Adrenal gland (tissue), 12 donors: Measurements from ENCODE around the gene ATP5MG. TPM values are rescaled to one million over a fixed set of nuclear protein-coding genes. Genes with fewer than 3 reads are reported as not detected.
A peak's percentile ranks its signal among the peaks of the same experiment; 100 is the strongest.
"Not testable (repeated sequence)": the region's sequence is repeated elsewhere in the genome, so short reads cannot be mapped to it uniquely, and the experiment has no call there.

Experiments
- DNase-seq, 7 donors: peaks; one replicate each; pipeline ENCODE4 v3.0.0-alpha.2; 2019 to 2020
- H3K27ac ChIP-seq, 5 donors: fragments of 200-600 bp; sonication (generic) in 4 of 5; 1 replicate in 3 of 5; 2 replicates in 2 of 5; pipeline versions ENCODE4 v1.5.1 to v1.8.0; 2016 to 2020; ENCODE audit warnings: mild to moderate bottlenecking in 1 of 5
- H3K27me3 ChIP-seq: fragments of 200-600 bp; 2 replicates; pipeline ENCODE4 v1.8.0; 2021
- H3K36me3 ChIP-seq, 2 donors: fragments of 200-600 bp; replicated peaks in 1 of 2; 1 replicate in 1 of 2; 2 replicates in 1 of 2; pipeline versions ENCODE4 v1.5.1 to v1.8.0; 2018 to 2022
- H3K4me1 ChIP-seq, 2 donors: fragments of 200-600 bp; replicated peaks in 1 of 2; 1 replicate in 1 of 2; 2 replicates in 1 of 2; pipeline versions ENCODE4 v1.5.1 to v1.8.0; 2018 to 2021
- H3K4me3 ChIP-seq, 4 donors: fragments of 200-600 bp; sonication (generic) in 3 of 4; one replicate each; pipeline ENCODE4 v1.5.1; 2016 to 2018
- H3K9me3 ChIP-seq, 3 donors: fragments of 200-600 bp; sonication (generic) in 1 of 3; replicated peaks in 1 of 3; 1 replicate in 2 of 3; 2 replicates in 1 of 3; pipeline versions ENCODE4 v1.5.1 to v1.8.0; 2016 to 2021
- CTCF ChIP-seq, 6 experiments: fragments of 450-650 bp in 4 of 6; fragments of 200-600 bp in 2 of 6; sonication (generic) in 1 of 6; IDR thresholded peaks; 1 replicate in 5 of 6; 2 replicates in 1 of 6; pipeline versions ENCODE4 v1.5.1 to v1.8.0; 2016 to 2021; ENCODE audit warnings: antibody characterized with exemption in 6 of 6, mild to moderate bottlenecking in 2 of 6, moderate library complexity in 1 of 6
- POLR2A ChIP-seq, 2 donors: fragments of 450-650 bp; IDR thresholded peaks; one replicate each; pipeline ENCODE4 v1.6.1; 2017; ENCODE audit warnings: antibody characterized with exemption in 2 of 2, mild to moderate bottlenecking in 2 of 2, moderate library complexity in 1 of 2
- WGBS, 4 donors: extraction: QIAGEN DNeasy Blood & Tissue Kit in 2 of 4; methylation state at CpG; one replicate each; pipeline versions ENCODE4 v1.1.5 to v1.1.7; 2013 to 2017; 5-methylcytosine and 5-hydroxymethylcytosine counted together
- intact Hi-C, 2 donors: fragments of 100-400 bp; cut with DNase I; formaldehyde crosslinking; loops; one replicate each; pipeline versions ENCODE4 v1.14.1 to v1.15.0; 2022 to 2023
- polyA plus RNA-seq, 3 donors: library from polyadenylated mRNA; stranded (reverse); fragments of 200-250 nt in 2 of 3; fragments of 350-450 nt in 1 of 3; fragmentation: Illumina TruSeq in 1 of 3; extraction: RNeasy Lipid Tissue Mini Kit (QIAGEN cat#74804) in 1 of 3; gene quantifications; one replicate each; pipeline ENCODE4 v1.2.3, GENCODE V29; 2013 to 2014
- total RNA-seq, 9 donors: library from RNA; depleted of rRNA in 4 of 9; stranded (reverse); fragments of >200 nt in 4 of 9; fragments of 120-200 nt in 1 of 9; fragmentation: NEBNext Ultra II Directional in 1 of 9; extraction: Animal tissue kit (Norgen Biotek cat#: 25700) in 1 of 9; gene quantifications; one replicate each; pipeline versions ENCODE4 v1.1.0 to v1.2.4, GENCODE V29; 2013 to 2023
- donor health status: healthy with polysubstance abuse.
- donor health status: Bipolar disorder and iron deficiency.
- donor health status: DM: yes; HTN: yes; CAD: no.
- donor health status: DM: no; HTN: no; CAD: no.
- donor health status: DM: no; HTN: no; CAD: no.
- donor health status: DM: yes; HTN: yes; CAD: no.

Gene ATP5MG
- total and polyA plus RNA-seq, 12 donors = 51.8 to 857 (median 324) TPM

- no peak overlapping the region for H3K4me3 ChIP-seq
- peaks cover 0 to 13% of the 10 kb centered on the region in 2 donors for H3K4me1 ChIP-seq
- DNase-seq = no peak
- no peaks in the 10 kb centered on the region for H3K9me3 ChIP-seq
- WGBS, 4 donors = 88 to 94% (median 92%) methylated on average over 4 of the region's 4 CpGs
- intact Hi-C loops = no loop called here
- peaks cover 0 to 39% of the 10 kb centered on the region in 2 donors for H3K36me3 ChIP-seq
- H3K27ac ChIP-seq = no peak overlapping the region
- TF ChIP-seq CTCF (IDR thresholded peaks at IDR 0.05) (no peak), POLR2A (IDR thresholded peaks at IDR 0.05) (no peak)
- H3K27me3 ChIP-seq = no peaks in the 10 kb centered on the region
Observed at GRCh38 chr11:118411530-118411929, 10.1 kb downstream of the ATP5MG start.

- H3K9me3 ChIP-seq = no peaks in the 10 kb centered on the region
- no peak for TF ChIP-seq POLR2A (IDR thresholded peaks at IDR 0.05)
- no peak for TF ChIP-seq CTCF (IDR thresholded peaks at IDR 0.05)
- H3K4me1 ChIP-seq = peaks cover 0 to 13% of the 10 kb centered on the region in 2 donors
- H3K4me3 ChIP-seq = no peak overlapping the region
- 79 to 88% (median 83%) methylated on average over 1 of the region's 1 CpG for WGBS, 4 donors
- H3K27me3 ChIP-seq = no peaks in the 10 kb centered on the region
- intact Hi-C loops = no loop called here
- H3K27ac ChIP-seq = no peak overlapping the region
- H3K36me3 ChIP-seq = peaks cover 0 to 25% of the 10 kb centered on the region in 2 donors
- no peak for DNase-seq
Observed at GRCh38 chr11:118412921-118413320, 11.5 kb downstream of the ATP5MG start.

GRCh38 chr11:118415062-118415738 is 13.8 kb downstream of the ATP5MG start:
- peaks cover 0 to 21% of the 10 kb centered on the region in 2 donors for H3K4me1 ChIP-seq
- peak overlapping the region in 2 of 5 donors; percentile 51 to 64 for H3K27ac ChIP-seq
- WGBS, 4 donors = 68 to 75% (median 73%) methylated on average over 8 of the region's 8 CpGs

GRCh38 chr11:118415739-118416068 is 14.3 kb downstream of the ATP5MG start:
- TF ChIP-seq POLR2A (IDR thresholded peaks at IDR 0.05) (no peak), CTCF (IDR thresholded peaks at IDR 0.05) (no peak)
- peaks cover 0 to 6% of the 10 kb centered on the region in 2 donors for H3K36me3 ChIP-seq
- no peaks in the 10 kb centered on the region for H3K27me3 ChIP-seq
- intact Hi-C loops = no loop called here
- H3K27ac ChIP-seq = peak overlapping the region in 2 of 5 donors; percentile 51 to 64
- H3K9me3 ChIP-seq = no peaks in the 10 kb centered on the region
- peaks cover 0 to 21% of the 10 kb centered on the region in 2 donors for H3K4me1 ChIP-seq
- DNase-seq = peak; percentile 59 to 90 (median 88)
- H3K4me3 ChIP-seq = no peak overlapping the region

More at GRCh38 chr11:118415062-118415738, 13.8 kb downstream of the ATP5MG start:
- TF ChIP-seq CTCF (IDR thresholded peaks at IDR 0.05) (no peak), POLR2A (IDR thresholded peaks at IDR 0.05) (no peak)
- no peak for DNase-seq
- Histone ChIP-seq H3K4me3 (no peak overlapping the region), H3K27me3 (no peaks in the 10 kb centered on the region), H3K36me3 (peaks cover 0 to 7% of the 10 kb centered on the region in 2 donors), H3K9me3 (no peaks in the 10 kb centered on the region)
- intact Hi-C loops = no loop called here

- H3K27ac ChIP-seq, intact Hi-C loops, H3K9me3 ChIP-seq, H3K27me3 ChIP-seq, H3K4me3 ChIP-seq, DNase-seq, H3K36me3 ChIP-seq: not testable (repeated sequence)
- H3K4me1 ChIP-seq = peaks cover 0 to 21% of the 10 kb centered on the region in 2 donors
Observed at GRCh38 chr11:118416900-118417299, 15.5 kb downstream of the ATP5MG start.
